ENCODE data around the gene HIVEP3. TPM values are rescaled to one million over a fixed set of nuclear protein-coding genes. Genes with fewer than 3 reads are reported as not detected.

HIVEP3 gene
- total and polyA plus RNA-seq, 4 donors, result 7.0 to 14.7 (median 8.8) TPM

GRCh38 chr1:41666981-41667631 lies 251.6 kb downstream of the HIVEP3 start:
- H3K4me3 ChIP-seq, result no peak overlapping the region
- WGBS, 2 donors, result 78 to 82% methylated on average over 3 of the region's 3 CpGs
- no peak for TF ChIP-seq CTCF (IDR thresholded peaks at IDR 0.05; ENCODE audit: control extremely low read depth, extremely low read depth)
- DNase-seq (no peak), ATAC-seq (ENCODE audit: insufficient read depth, low FRiP score) (no peak)
- H3K27ac ChIP-seq (ENCODE audit: low read depth in 1 of 2, low read length in 1 of 2), result no peak overlapping the region
- no peaks in the 10 kb centered on the region for H3K36me3 ChIP-seq (ENCODE audit: control insufficient read depth in 4 of 4, insufficient read depth in 4 of 4, low read length in 4 of 4)
- H3K27me3 ChIP-seq (ENCODE audit: control insufficient read depth in 3 of 3, insufficient read depth in 3 of 3, low read length in 2 of 3), result peaks cover 0 to 4% (median 0%) of the 10 kb centered on the region in 3 donors
- no peak overlapping the region for H3K9ac ChIP-seq (ENCODE audit: insufficient read depth in 1 of 2, low read length in 2 of 2)
- H3K4me1 ChIP-seq (ENCODE audit: control insufficient read depth in 5 of 5, insufficient read depth in 5 of 5, low read length in 5 of 5), result peaks cover 0 to 20% (median 0%) of the 10 kb centered on the region in 5 donors
- H3K9me3 ChIP-seq (ENCODE audit: control insufficient read depth in 4 of 4, insufficient read depth in 3 of 4, low read length in 3 of 4), result no peaks in the 10 kb centered on the region

GRCh38 chr1:41665962-41666917 lies 252.5 kb downstream of the HIVEP3 start:
- Histone ChIP-seq H3K27ac (ENCODE audit: low read depth in 1 of 2, low read length in 1 of 2) (no peak overlapping the region), H3K27me3 (ENCODE audit: control insufficient read depth in 3 of 3, insufficient read depth in 3 of 3, low read length in 2 of 3) (peaks cover 0 to 7% (median 0%) of the 10 kb centered on the region in 3 donors), H3K9me3 (ENCODE audit: control insufficient read depth in 4 of 4, insufficient read depth in 3 of 4, low read length in 3 of 4) (no peaks in the 10 kb centered on the region), H3K4me1 (ENCODE audit: control insufficient read depth in 5 of 5, insufficient read depth in 5 of 5, low read length in 5 of 5) (peaks cover 0 to 18% (median 6%) of the 10 kb centered on the region in 5 donors), H3K36me3 (ENCODE audit: control insufficient read depth in 4 of 4, insufficient read depth in 4 of 4, low read length in 4 of 4) (no peaks in the 10 kb centered on the region), H3K4me3 (no peak overlapping the region), H3K9ac (ENCODE audit: insufficient read depth in 1 of 2, low read length in 2 of 2) (no peak overlapping the region)
- no peak for TF ChIP-seq CTCF (IDR thresholded peaks at IDR 0.05; ENCODE audit: control extremely low read depth, extremely low read depth)
- 89 to 91% methylated on average over 6 of the region's 6 CpGs for WGBS, 2 donors
- no peak for DNase-seq
- no peak for ATAC-seq (ENCODE audit: insufficient read depth, low FRiP score)

- DNase-seq (no peak), ATAC-seq (ENCODE audit: insufficient read depth, low FRiP score) (no peak)
- H3K36me3 ChIP-seq (ENCODE audit: control insufficient read depth in 4 of 4, insufficient read depth in 4 of 4, low read length in 4 of 4), result no peaks in the 10 kb centered on the region
- peaks cover 0 to 18% (median 4%) of the 10 kb centered on the region in 3 donors for H3K27me3 ChIP-seq (ENCODE audit: control insufficient read depth in 3 of 3, insufficient read depth in 3 of 3, low read length in 2 of 3)
- H3K9ac ChIP-seq (ENCODE audit: insufficient read depth in 1 of 2, low read length in 2 of 2), result no peak overlapping the region
- peak overlapping the region in 1 of 2 donors; percentile 78 for H3K27ac ChIP-seq (ENCODE audit: low read depth in 1 of 2, low read length in 1 of 2)
- peaks cover 0 to 15% (median 7%) of the 10 kb centered on the region in 5 donors for H3K4me1 ChIP-seq (ENCODE audit: control insufficient read depth in 5 of 5, insufficient read depth in 5 of 5, low read length in 5 of 5)
- TF ChIP-seq CTCF (IDR thresholded peaks at IDR 0.05; ENCODE audit: control extremely low read depth, extremely low read depth), result no peak
- H3K9me3 ChIP-seq (ENCODE audit: control insufficient read depth in 4 of 4, insufficient read depth in 3 of 4, low read length in 3 of 4), result no peaks in the 10 kb centered on the region
- WGBS, 2 donors, result 80 to 82% methylated on average over 4 of the region's 4 CpGs
- H3K4me3 ChIP-seq, result no peak overlapping the region
Measured at GRCh38 chr1:41664861-41665640, 253.7 kb downstream of the HIVEP3 start.
